IPS-NIHi11 (cell line): ENCODE measurements around the gene CCDC85A.
A peak's percentile ranks its signal among the peaks of the same experiment; 100 is the strongest.

Experiments used
- DNase-seq: peaks from one replicate; pipeline ENCODE4 v3.0.0; 2012; ENCODE audit warnings: mixed read lengths, low spot score

CCDC85A gene

GRCh38 chr2:56192664-56193305, 9.0 kb downstream of the CCDC85A start:
- no peak for DNase-seq

GRCh38 chr2:56195563-56195962, 11.8 kb downstream of the CCDC85A start:
- no peak for DNase-seq

- no peak for DNase-seq
Observed at GRCh38 chr2:56197816-56198215, 14.0 kb downstream of the CCDC85A start.

- DNase-seq, result no peak
Observed at GRCh38 chr2:56198936-56199335, 15.1 kb downstream of the CCDC85A start.

GRCh38 chr2:56199492-56199891, 15.7 kb downstream of the CCDC85A start:
- no peak for DNase-seq

- no peak for DNase-seq
Observed at GRCh38 chr2:56202381-56203121, 18.8 kb downstream of the CCDC85A start.

- no peak for DNase-seq
Observed at GRCh38 chr2:56204556-56204955, 20.8 kb downstream of the CCDC85A start.

- no peak for DNase-seq
Observed at GRCh38 chr2:56206250-56206649, 22.5 kb downstream of the CCDC85A start.

GRCh38 chr2:56207760-56208159, 24.0 kb downstream of the CCDC85A start:
- no peak for DNase-seq

- no peak for DNase-seq
Observed at GRCh38 chr2:56208380-56208779, 24.6 kb downstream of the CCDC85A start.

GRCh38 chr2:56209701-56210100, 25.9 kb downstream of the CCDC85A start:
- no peak for DNase-seq

GRCh38 chr2:56210291-56210690, 26.5 kb downstream of the CCDC85A start:
- DNase-seq, result no peak

GRCh38 chr2:56211048-56211447, 27.3 kb downstream of the CCDC85A start:
- DNase-seq, result no peak

GRCh38 chr2:56215911-56216310, 32.1 kb downstream of the CCDC85A start:
- DNase-seq, result no peak

GRCh38 chr2:56217106-56217505, 33.3 kb downstream of the CCDC85A start:
- DNase-seq, result peak; percentile 14

- no peak for DNase-seq
Observed at GRCh38 chr2:56222481-56222880, 38.7 kb downstream of the CCDC85A start.

GRCh38 chr2:56224316-56224715, 40.5 kb downstream of the CCDC85A start:
- no peak for DNase-seq

- no peak for DNase-seq
Observed at GRCh38 chr2:56227811-56228210, 44.0 kb downstream of the CCDC85A start.

- DNase-seq, result no peak
Observed at GRCh38 chr2:56229397-56230060, 45.7 kb downstream of the CCDC85A start.

GRCh38 chr2:56230156-56230555, 46.4 kb downstream of the CCDC85A start:
- DNase-seq, result no peak

- no peak for DNase-seq
Observed at GRCh38 chr2:56231361-56231760, 47.6 kb downstream of the CCDC85A start.

GRCh38 chr2:56232912-56233311, 49.1 kb downstream of the CCDC85A start:
- DNase-seq, result peak; percentile 42

- no peak for DNase-seq
Observed at GRCh38 chr2:56234241-56234640, 50.5 kb downstream of the CCDC85A start.
